ENCODE measurements around the gene IMPACT.

DNA sequence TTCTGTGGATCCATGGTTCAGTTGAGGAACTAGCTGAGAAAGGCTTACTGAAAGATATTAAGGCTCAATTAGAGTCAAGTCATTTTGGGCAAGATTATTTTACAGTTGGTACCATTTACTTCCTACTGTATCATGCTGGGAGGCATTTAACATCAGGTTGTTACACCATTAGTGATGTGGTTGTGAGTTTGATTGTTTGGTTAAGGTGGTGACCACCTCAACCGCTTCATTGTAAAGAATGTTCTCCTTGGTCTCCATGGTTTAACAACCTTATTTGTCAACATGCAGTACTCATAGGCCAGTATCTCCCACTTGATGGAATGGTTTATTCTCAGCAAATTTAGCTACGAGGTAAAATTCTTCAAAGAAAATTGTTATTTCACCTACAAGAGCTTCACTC lies 68.1 kb downstream of the IMPACT start:
- TF ChIP-seq POLR2AphosphoS5 (IDR thresholded peaks at IDR 0.05), result no peak
- TF ChIP-seq, protein P1, sequence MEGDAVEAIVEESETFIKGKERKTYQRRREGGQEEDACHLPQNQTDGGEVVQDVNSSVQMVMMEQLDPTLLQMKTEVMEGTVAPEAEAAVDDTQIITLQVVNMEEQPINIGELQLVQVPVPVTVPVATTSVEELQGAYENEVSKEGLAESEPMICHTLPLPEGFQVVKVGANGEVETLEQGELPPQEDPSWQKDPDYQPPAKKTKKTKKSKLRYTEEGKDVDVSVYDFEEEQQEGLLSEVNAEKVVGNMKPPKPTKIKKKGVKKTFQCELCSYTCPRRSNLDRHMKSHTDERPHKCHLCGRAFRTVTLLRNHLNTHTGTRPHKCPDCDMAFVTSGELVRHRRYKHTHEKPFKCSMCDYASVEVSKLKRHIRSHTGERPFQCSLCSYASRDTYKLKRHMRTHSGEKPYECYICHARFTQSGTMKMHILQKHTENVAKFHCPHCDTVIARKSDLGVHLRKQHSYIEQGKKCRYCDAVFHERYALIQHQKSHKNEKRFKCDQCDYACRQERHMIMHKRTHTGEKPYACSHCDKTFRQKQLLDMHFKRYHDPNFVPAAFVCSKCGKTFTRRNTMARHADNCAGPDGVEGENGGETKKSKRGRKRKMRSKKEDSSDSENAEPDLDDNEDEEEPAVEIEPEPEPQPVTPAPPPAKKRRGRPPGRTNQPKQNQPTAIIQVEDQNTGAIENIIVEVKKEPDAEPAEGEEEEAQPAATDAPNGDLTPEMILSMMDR (IDR thresholded peaks at IDR 0.05), result no peak

Data from breast epithelium (tissue), 3 donors.